C4-2B (cell line): ENCODE data around the gene PDE4B.

Source experiments
- ZFX ChIP-seq: fragments of 450-650 bp; IDR thresholded peaks from 2 replicates; pipeline ENCODE4 v1.6.1; 2017
- TF ChIP-seq, protein P1 (sequence below): fragments of 450-650 bp; conservative IDR thresholded peaks from 2 replicates; pipeline ENCODE4 v1.5.1; 2017; ENCODE audit warnings: mild to moderate bottlenecking

DNA sequence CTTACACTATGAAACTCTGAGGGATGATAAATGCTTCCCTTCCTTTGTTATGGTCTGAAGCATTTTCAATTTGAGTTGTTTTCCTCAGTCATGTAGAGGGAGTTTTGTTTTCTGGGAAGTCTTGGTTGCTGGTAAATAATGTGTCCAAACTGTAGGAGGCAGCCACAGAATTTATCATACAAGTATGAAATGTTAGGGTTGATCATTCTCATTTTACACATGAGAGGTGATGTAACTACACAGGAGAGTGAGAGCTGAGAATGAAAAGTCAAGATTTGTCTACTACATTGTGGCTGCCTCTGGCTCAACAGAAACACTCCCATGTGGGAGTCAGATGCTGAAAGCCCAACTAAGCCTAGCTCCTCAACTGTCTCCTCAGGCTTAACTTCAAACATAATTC lies 558.8 kb downstream of the PDE4B start:
- TF ChIP-seq, protein P1, sequence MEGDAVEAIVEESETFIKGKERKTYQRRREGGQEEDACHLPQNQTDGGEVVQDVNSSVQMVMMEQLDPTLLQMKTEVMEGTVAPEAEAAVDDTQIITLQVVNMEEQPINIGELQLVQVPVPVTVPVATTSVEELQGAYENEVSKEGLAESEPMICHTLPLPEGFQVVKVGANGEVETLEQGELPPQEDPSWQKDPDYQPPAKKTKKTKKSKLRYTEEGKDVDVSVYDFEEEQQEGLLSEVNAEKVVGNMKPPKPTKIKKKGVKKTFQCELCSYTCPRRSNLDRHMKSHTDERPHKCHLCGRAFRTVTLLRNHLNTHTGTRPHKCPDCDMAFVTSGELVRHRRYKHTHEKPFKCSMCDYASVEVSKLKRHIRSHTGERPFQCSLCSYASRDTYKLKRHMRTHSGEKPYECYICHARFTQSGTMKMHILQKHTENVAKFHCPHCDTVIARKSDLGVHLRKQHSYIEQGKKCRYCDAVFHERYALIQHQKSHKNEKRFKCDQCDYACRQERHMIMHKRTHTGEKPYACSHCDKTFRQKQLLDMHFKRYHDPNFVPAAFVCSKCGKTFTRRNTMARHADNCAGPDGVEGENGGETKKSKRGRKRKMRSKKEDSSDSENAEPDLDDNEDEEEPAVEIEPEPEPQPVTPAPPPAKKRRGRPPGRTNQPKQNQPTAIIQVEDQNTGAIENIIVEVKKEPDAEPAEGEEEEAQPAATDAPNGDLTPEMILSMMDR, result no peak
- TF ChIP-seq ZFX, result no peak
